Measurements from ENCODE around the gene RNF152.

DNA sequence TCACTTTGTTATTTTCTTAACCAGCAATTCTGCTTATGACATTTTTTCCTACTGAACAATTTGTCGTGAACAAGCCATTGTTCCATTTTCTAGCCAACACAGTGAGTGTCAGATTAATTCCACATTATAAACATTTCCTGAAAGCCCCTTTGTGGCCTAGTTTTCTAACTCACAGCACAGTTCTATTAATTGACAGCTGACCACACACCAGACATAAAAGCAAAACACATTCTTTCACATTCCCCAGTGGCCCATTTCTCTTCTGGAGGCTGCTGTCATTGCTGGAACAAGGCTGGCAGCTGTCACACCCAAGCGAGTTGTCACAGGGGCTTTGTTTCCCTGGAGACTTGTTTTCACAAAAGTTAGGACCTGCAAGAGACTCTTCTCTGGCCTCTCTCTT is 50.7 kb downstream of the RNF152 start:
- TF ChIP-seq, protein P1, sequence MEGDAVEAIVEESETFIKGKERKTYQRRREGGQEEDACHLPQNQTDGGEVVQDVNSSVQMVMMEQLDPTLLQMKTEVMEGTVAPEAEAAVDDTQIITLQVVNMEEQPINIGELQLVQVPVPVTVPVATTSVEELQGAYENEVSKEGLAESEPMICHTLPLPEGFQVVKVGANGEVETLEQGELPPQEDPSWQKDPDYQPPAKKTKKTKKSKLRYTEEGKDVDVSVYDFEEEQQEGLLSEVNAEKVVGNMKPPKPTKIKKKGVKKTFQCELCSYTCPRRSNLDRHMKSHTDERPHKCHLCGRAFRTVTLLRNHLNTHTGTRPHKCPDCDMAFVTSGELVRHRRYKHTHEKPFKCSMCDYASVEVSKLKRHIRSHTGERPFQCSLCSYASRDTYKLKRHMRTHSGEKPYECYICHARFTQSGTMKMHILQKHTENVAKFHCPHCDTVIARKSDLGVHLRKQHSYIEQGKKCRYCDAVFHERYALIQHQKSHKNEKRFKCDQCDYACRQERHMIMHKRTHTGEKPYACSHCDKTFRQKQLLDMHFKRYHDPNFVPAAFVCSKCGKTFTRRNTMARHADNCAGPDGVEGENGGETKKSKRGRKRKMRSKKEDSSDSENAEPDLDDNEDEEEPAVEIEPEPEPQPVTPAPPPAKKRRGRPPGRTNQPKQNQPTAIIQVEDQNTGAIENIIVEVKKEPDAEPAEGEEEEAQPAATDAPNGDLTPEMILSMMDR (IDR thresholded peaks at IDR 0.05; ENCODE audit: poor library complexity, severe bottlenecking) = no peak
- TF ChIP-seq POLR2AphosphoS5 (IDR thresholded peaks at IDR 0.05) (no peak), EZH2 (IDR thresholded peaks at IDR 0.05; ENCODE audit: borderline replicate concordance, insufficient read depth, low read length, poor library complexity, severe bottlenecking) (no peak), SMC3 (conservative IDR thresholded peaks at IDR 0.05; ENCODE audit: poor library complexity) (no peak), EP300 (conservative IDR thresholded peaks at IDR 0.05; ENCODE audit: poor library complexity, severe bottlenecking) (no peak), TAF1 (IDR thresholded peaks at IDR 0.05; ENCODE audit: low read depth) (no peak)
- TF ChIP-seq, protein P2, sequence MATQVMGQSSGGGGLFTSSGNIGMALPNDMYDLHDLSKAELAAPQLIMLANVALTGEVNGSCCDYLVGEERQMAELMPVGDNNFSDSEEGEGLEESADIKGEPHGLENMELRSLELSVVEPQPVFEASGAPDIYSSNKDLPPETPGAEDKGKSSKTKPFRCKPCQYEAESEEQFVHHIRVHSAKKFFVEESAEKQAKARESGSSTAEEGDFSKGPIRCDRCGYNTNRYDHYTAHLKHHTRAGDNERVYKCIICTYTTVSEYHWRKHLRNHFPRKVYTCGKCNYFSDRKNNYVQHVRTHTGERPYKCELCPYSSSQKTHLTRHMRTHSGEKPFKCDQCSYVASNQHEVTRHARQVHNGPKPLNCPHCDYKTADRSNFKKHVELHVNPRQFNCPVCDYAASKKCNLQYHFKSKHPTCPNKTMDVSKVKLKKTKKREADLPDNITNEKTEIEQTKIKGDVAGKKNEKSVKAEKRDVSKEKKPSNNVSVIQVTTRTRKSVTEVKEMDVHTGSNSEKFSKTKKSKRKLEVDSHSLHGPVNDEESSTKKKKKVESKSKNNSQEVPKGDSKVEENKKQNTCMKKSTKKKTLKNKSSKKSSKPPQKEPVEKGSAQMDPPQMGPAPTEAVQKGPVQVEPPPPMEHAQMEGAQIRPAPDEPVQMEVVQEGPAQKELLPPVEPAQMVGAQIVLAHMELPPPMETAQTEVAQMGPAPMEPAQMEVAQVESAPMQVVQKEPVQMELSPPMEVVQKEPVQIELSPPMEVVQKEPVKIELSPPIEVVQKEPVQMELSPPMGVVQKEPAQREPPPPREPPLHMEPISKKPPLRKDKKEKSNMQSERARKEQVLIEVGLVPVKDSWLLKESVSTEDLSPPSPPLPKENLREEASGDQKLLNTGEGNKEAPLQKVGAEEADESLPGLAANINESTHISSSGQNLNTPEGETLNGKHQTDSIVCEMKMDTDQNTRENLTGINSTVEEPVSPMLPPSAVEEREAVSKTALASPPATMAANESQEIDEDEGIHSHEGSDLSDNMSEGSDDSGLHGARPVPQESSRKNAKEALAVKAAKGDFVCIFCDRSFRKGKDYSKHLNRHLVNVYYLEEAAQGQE (IDR thresholded peaks at IDR 0.05; ENCODE audit: borderline replicate concordance) = no peak
